ENCODE results near the gene SCN5A. TPM values are rescaled to one million over a fixed set of nuclear protein-coding genes. Genes with fewer than 3 reads are reported as not detected.

The SCN5A gene
- total RNA-seq, 1 donor from 2014 or later = 3.3 TPM

GRCh38 chr3:38511546-38511945 is 137.9 kb downstream of the SCN5A start:
- DNase-seq (ENCODE audit: low read depth) (no peak), FAIRE-seq (peak; percentile 66)
- Histone ChIP-seq H2AFZ (ENCODE audit: low read depth, low read length) (no peak overlapping the region), H3K4me2 (ENCODE audit: low read length) (no peak overlapping the region), H3K27me3 (ENCODE audit: insufficient read depth, low read length) (no peaks in the 10 kb centered on the region), H3K9me3 (ENCODE audit: insufficient read depth, low read depth, low read length) (no peaks in the 10 kb centered on the region), H3K27ac (ENCODE audit: low read depth, low read length) (no peak overlapping the region), H3K36me3 (ENCODE audit: insufficient read depth, low read length) (peaks cover 15% of the 10 kb centered on the region), H3K4me1 (ENCODE audit: insufficient read depth, low read length) (no peaks in the 10 kb centered on the region), H3K4me3 (ENCODE audit: insufficient read depth, low read depth, low read length) (no peak overlapping the region), H4K20me1 (ENCODE audit: insufficient read depth, low read length) (no peaks in the 10 kb centered on the region), H3K9ac (ENCODE audit: low read length) (no peak overlapping the region), H3K79me2 (ENCODE audit: insufficient read depth, low read length) (no peaks in the 10 kb centered on the region)
- Mint-ChIP-seq H3K36me3 (ENCODE audit: low read depth, unreplicated experiment) (no peaks in the 10 kb centered on the region), H3K27ac (ENCODE audit: unreplicated experiment) (no peak overlapping the region), H3K4me1 (ENCODE audit: low read depth, unreplicated experiment) (no peaks in the 10 kb centered on the region), H3K4me3 (ENCODE audit: unreplicated experiment) (no peak overlapping the region), H3K9me3 (ENCODE audit: unreplicated experiment) (no peaks in the 10 kb centered on the region), H3K27me3 (ENCODE audit: low read depth, unreplicated experiment) (no peaks in the 10 kb centered on the region)
- TF ChIP-seq EZH2 (IDR thresholded peaks at IDR 0.05; ENCODE audit: insufficient read depth, low read length) = no peak
- TF ChIP-seq CTCF (IDR thresholded peaks at IDR 0.05; ENCODE audit: insufficient read depth, low read depth, low read length) = no peak

- no peak for FAIRE-seq
- Mint-ChIP-seq H3K4me1 (ENCODE audit: low read depth, unreplicated experiment) (no peaks in the 10 kb centered on the region), H3K36me3 (ENCODE audit: low read depth, unreplicated experiment) (no peaks in the 10 kb centered on the region), H3K4me3 (ENCODE audit: unreplicated experiment) (no peak overlapping the region), H3K9me3 (ENCODE audit: unreplicated experiment) (no peaks in the 10 kb centered on the region), H3K27ac (ENCODE audit: unreplicated experiment) (no peak overlapping the region), H3K27me3 (ENCODE audit: low read depth, unreplicated experiment) (no peaks in the 10 kb centered on the region)
- Histone ChIP-seq H3K27ac (ENCODE audit: low read depth, low read length) (no peak overlapping the region), H3K9me3 (ENCODE audit: insufficient read depth, low read depth, low read length) (no peaks in the 10 kb centered on the region), H3K79me2 (ENCODE audit: insufficient read depth, low read length) (no peaks in the 10 kb centered on the region), H3K4me2 (ENCODE audit: low read length) (no peak overlapping the region), H3K4me3 (ENCODE audit: insufficient read depth, low read depth, low read length) (no peak overlapping the region), H3K27me3 (ENCODE audit: insufficient read depth, low read length) (no peaks in the 10 kb centered on the region), H3K4me1 (ENCODE audit: insufficient read depth, low read length) (no peaks in the 10 kb centered on the region), H2AFZ (ENCODE audit: low read depth, low read length) (no peak overlapping the region), H3K36me3 (ENCODE audit: insufficient read depth, low read length) (peaks cover 15% of the 10 kb centered on the region), H3K9ac (ENCODE audit: low read length) (no peak overlapping the region), H4K20me1 (ENCODE audit: insufficient read depth, low read length) (no peaks in the 10 kb centered on the region)
- TF ChIP-seq CTCF (IDR thresholded peaks at IDR 0.05; ENCODE audit: insufficient read depth, low read depth, low read length) = no peak
- no peak for TF ChIP-seq EZH2 (IDR thresholded peaks at IDR 0.05; ENCODE audit: insufficient read depth, low read length)
- no peak for DNase-seq (ENCODE audit: low read depth)
Observed at GRCh38 chr3:38510631-38511030, 138.9 kb downstream of the SCN5A start.

GRCh38 chr3:38509732-38510131 is 139.8 kb downstream of the SCN5A start:
- Mint-ChIP-seq H3K4me1 (ENCODE audit: low read depth, unreplicated experiment) (no peaks in the 10 kb centered on the region), H3K27ac (ENCODE audit: unreplicated experiment) (no peak overlapping the region), H3K4me3 (ENCODE audit: unreplicated experiment) (no peak overlapping the region), H3K27me3 (ENCODE audit: low read depth, unreplicated experiment) (no peaks in the 10 kb centered on the region), H3K36me3 (ENCODE audit: low read depth, unreplicated experiment) (no peaks in the 10 kb centered on the region), H3K9me3 (ENCODE audit: unreplicated experiment) (no peaks in the 10 kb centered on the region)
- no peak overlapping the region for H3K9ac ChIP-seq (ENCODE audit: low read length)
- peaks cover 17% of the 10 kb centered on the region for H3K36me3 ChIP-seq (ENCODE audit: insufficient read depth, low read length)
- H3K4me2 ChIP-seq (ENCODE audit: low read length) = no peak overlapping the region
- no peak overlapping the region for H3K4me3 ChIP-seq (ENCODE audit: insufficient read depth, low read depth, low read length)
- H3K27me3 ChIP-seq (ENCODE audit: insufficient read depth, low read length) = no peaks in the 10 kb centered on the region
- TF ChIP-seq EZH2 (IDR thresholded peaks at IDR 0.05; ENCODE audit: insufficient read depth, low read length) (no peak), CTCF (IDR thresholded peaks at IDR 0.05; ENCODE audit: insufficient read depth, low read depth, low read length) (no peak)
- H4K20me1 ChIP-seq (ENCODE audit: insufficient read depth, low read length) = no peaks in the 10 kb centered on the region
- no peaks in the 10 kb centered on the region for H3K79me2 ChIP-seq (ENCODE audit: insufficient read depth, low read length)
- H3K27ac ChIP-seq (ENCODE audit: low read depth, low read length) = no peak overlapping the region
- H3K9me3 ChIP-seq (ENCODE audit: insufficient read depth, low read depth, low read length) = no peaks in the 10 kb centered on the region
- DNase-seq (ENCODE audit: low read depth) (no peak), FAIRE-seq (no peak)
- H3K4me1 ChIP-seq (ENCODE audit: insufficient read depth, low read length) = no peaks in the 10 kb centered on the region
- no peak overlapping the region for H2AFZ ChIP-seq (ENCODE audit: low read depth, low read length)
